GM12874 (cell line): ENCODE results near the gene CHRDL2.

Source experiments
- CTCF ChIP-seq: IDR thresholded peaks from 2 replicates; pipeline ENCODE4 v1.5.1; 2011; ENCODE audit warnings: low read depth, mild to moderate bottlenecking, control low read depth, low read length, moderate library complexity; ENCODE audit not compliant: insufficient read depth

The CHRDL2 gene

DNA sequence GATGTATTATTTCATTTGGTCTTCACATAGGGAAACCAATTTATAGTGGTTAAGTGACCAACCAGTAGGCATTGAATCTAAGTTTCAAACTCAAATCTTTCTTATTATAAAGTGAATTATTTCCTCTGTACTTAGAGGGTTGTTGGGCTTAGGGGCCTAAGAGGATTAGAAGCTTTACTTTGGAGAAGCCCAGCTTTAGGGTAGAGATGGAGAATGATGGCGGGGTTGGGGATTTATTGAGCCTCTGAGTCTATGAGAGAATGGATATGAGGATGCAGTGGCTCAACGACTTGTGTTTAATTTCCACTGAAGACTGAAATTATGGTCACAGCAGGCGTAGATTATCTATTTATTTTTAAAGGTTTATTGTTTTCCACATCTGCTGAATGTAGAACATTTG, 55.5 kb downstream of the CHRDL2 start:
- no peak for TF ChIP-seq CTCF

DNA sequence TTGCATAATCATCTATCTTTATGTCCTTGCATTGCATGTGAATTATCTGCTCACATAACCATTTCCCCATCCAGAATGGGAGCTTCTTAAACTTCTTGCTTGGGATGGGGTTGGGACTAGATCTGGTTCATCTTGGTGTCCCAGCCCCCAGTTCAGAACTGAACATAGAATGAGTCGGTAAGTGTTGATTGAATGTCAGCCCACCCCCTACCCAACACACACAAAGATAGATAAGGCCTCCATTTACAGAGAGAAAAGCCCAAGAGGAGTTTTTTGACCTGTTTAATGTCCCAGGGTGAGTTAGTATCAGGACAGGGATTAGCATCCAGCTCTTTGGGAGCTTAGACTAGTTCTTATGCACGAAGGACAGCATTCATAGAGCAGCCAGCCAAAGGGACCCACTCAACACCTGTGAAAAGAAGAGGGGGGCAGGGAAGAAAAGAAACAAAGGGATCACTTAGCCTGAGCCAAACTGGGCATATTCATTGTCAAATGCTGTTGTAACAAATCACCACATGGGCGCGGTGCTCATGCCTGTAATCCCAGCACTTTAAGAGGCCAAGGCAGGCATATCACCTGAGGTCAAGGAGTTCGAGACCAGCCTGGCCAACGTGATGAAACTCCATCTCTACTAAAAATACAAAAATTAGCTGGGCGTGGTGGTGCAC, 57.4 kb downstream of the CHRDL2 start:
- TF ChIP-seq CTCF = no peak

- TF ChIP-seq CTCF = no peak
Measured at GRCh38 chr11:74672956-74673692, 58.1 kb downstream of the CHRDL2 start.

DNA sequence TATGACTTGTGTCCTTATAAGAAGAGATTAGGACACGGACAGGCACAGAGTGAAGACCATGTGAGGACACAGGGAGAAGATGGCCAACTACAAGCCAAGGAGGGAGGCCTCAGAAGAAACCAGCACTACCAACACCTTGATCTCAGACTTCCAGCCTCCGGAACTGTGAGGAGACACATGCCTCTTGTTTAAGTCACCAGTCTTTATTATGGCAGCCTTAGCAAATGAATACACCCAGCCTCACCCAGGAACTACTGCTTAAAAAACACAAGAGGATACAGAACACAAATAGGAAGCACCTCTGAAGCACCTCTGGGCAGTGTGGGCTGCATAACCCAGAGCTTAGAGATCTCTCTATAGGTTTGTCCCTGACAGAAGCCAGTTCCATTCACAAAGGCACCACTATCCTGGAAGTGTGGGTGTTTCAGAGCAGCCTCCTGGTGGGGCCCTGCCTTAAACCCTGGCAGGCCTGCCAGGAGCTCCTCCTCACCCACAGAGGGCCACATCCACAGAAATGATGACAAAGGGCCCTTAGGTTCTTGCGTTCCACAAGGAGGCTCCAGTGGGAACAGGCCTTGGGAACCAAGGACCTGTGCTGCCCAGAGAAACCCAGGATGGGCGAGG, 58.8 kb downstream of the CHRDL2 start:
- TF ChIP-seq CTCF = no peak

- TF ChIP-seq CTCF = no peak
Measured at GRCh38 chr11:74671520-74672196, 59.6 kb downstream of the CHRDL2 start.

GRCh38 chr11:74670171-74670570, 61.1 kb downstream of the CHRDL2 start:
- no peak for TF ChIP-seq CTCF
